Astrocyte of the spinal cord (primary cell): Measurements from ENCODE around the gene WDFY4.

Experiments
- DNase-seq: peaks from one replicate; pipeline ENCODE4 v3.0.0; 2011; ENCODE audit warnings: low read depth, low spot score
- H3K4me3 ChIP-seq: 2 replicates; pipeline ENCODE4 v1.5.1; 2011; ENCODE audit warnings: low read depth, mild to moderate bottlenecking, low read length, moderate library complexity
- CTCF ChIP-seq: IDR thresholded peaks from 2 replicates; pipeline ENCODE4 v1.5.1; 2012; ENCODE audit warnings: low read depth, mild to moderate bottlenecking, low read length, inconsistent platforms
- in situ Hi-C: cut with HindIII; loops from 2 replicates; pipeline ENCODE4 v1.10.0; 2017; ENCODE audit warnings: low sequenced_read_pairs

Gene WDFY4

GRCh38 chr10:49025347-49025983, 340.8 kb downstream of the WDFY4 start:
- in situ Hi-C loops, result no loop called here
- no peak for TF ChIP-seq CTCF

GRCh38 chr10:49028639-49029038, 344.0 kb downstream of the WDFY4 start:
- in situ Hi-C loops, result no loop called here
- no peak overlapping the region for H3K4me3 ChIP-seq
- TF ChIP-seq CTCF, result no peak
- DNase-seq, result no peak

More at GRCh38 chr10:49025347-49025983, 340.8 kb downstream of the WDFY4 start:
- no peak for DNase-seq
- no peak overlapping the region for H3K4me3 ChIP-seq

GRCh38 chr10:49029666-49030065, 345.0 kb downstream of the WDFY4 start:
- no peak for TF ChIP-seq CTCF
- H3K4me3 ChIP-seq, result no peak overlapping the region
- DNase-seq, result no peak
- in situ Hi-C loops, result no loop called here
